Amygdala (tissue), 56 donors: Measurements from ENCODE around the gene TOX2.

ENCODE experiments used
- DNase-seq, 56 donors: peaks; one replicate each; lab custom pipeline; 2025; lab: John Stamatoyannopoulos, UW

The TOX2 gene

DNA sequence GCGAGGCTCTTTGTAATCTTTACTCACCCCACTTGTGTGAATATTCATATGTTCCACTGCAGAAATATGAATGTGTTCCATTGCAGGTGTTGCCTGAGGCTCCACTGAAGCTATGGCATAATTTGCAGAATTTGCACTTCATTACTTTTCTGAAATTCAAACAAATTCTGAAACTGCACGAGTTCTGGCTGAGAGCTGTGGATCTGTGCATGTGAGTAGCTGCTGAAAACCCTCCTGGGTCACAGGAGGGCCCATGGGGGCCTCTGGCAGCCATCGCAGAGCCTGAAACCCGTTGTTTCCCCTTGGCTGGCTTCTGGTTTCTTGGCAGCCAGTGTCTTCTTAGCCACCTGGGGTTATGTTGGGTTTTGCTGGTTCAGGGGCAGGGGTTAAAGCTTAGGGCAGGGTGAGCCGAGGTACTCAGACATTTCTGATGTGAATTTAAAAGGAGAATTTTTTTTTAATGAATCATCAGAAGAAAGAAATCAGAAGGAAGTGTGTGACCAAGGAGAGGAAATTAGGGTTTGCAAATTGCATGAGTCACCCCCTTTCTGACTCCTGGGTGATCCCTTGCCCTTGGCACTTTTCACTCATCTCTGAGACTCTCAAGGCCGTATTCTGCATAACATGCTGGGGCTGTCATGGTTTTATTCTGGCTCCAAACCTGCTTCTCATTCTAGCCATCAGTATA, 40.6 kb downstream of the TOX2 start:
- DNase-seq: no peak

DNA sequence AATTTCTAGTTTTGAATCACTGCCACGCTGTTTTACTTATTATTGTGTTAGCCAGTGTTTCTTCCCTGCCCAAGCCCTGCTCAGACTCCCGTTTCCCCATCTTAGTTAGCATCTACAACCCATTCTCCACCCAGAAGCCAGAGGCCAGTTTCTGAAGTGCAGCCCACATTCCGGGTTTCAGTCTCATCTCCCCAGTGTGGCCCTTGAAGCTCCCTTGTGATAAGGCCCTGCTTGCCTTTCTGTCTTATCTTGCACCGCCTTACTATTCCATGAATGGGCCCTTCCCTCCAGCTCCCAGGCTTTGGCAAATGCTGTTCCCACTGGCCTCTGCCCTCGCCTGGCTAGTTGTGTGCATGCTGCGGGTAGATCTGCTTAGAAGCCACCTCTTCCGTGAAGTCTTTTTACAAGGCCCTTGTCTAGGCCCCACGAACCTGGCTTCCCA, 41.1 kb downstream of the TOX2 start:
- no peak for DNase-seq

DNA sequence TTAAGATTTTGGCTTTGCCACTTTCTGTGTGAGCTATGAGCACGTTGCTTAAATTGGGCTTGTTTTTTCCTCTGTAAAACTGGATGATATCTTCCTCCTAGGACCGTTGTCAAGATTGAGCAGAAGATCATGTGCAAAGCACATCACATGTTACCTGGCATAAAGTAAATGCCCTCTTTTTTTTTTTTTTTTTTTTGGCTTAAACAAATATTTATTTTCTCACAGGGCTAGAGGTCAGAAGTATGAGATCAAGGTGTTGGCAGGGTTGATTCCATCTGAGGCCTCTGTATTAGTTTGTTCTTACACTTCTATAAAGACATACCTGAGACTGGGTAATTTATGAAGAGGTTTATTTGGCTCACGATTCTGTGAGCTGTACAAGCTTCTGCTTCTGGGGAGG, 42.7 kb downstream of the TOX2 start:
- no peak for DNase-seq

DNA sequence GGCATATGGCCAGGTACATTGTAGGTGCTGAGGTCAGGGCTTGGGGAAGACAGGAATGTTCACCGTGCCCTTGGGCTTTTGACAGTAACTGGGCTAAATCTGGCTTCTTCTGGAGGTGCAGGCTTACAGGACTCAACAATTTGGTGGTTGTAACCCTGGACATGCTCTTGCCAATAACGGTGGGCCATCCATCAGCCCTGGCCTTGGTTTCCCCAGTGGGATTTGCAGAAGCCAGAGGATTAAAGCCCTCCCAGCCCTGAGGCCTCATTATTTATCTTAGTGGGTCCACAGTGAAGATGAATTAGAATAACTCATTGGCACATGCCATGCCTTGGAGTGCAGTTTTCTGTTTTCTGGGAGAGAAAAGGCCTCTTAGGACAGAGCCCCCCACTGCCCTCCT, 44.0 kb downstream of the TOX2 start:
- DNase-seq: no peak

DNA sequence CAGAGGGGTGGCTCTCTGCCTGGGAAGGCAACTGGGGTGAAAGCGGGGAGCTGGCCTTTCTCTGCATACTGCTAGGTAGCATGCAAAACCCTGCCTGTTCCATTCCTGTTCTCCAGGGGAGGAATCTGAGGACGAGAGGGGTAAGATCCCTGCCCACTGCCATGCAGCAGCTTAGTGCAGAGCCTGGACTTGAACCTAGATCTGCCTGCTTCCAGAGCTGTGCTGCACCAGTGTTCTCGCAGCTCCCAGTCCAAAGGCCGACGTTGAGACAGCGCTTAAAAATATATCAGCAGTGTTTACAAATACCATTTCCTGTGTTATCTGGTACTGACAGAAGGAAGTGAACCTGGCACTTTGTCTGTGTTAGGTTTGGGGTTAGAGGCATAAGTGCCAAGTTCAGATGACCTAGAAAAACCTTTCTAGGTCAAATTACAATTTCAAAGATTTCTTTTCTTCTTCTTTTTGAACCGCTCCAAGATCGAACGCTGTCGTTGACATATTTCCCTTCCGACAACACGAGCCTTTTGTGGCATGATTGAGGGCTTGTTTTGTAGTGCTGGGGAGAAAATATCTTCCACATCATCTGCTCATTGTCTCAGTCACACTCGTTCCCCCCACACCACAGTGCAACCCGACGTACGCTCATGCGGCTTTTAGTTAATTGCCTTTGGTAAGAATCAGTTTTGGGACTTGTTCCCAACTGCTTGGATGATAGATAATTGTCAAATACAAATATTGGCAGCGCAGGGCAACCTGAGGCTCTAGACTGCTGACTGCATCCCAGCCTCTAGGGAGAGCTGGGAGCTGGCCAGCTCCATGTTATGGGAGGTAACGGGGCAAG, 44.6 kb downstream of the TOX2 start:
- peak in 2 of 56 donors; percentile 13 to 30 for DNase-seq

DNA sequence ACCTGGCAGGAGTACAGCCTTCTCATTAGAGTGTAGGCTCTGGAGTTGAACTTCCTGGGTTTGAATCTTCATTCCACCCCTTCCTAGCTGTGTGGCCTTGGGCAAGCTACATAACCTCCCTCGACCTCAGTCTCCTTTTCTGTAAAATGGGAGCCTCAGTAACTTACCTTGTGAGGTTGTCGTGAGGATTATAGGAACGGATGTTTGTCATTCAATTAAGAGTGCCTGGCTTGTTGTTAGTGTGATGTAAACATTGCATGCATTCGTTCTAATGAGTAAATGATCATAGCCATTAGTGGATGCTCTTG, 45.2 kb downstream of the TOX2 start:
- DNase-seq: no peak

DNA sequence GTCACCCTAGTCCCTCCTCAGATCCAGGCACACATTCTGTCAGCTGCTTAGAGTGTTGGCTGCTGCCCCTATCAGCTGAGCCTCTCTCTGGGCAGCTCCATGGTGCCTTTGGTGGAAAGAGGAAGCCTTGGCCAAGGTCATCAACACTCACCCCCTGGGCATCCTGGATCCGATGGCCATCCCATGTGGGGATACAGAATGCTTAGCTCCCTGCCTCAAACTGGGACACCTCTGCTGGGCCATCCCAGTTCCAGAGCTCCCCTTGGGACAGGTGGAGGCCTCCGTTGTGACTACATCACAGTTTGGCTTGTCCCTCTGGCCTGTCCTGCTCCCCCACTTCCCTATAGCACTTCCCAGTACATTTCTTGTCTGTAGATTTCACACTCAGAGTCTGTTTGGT, 45.6 kb downstream of the TOX2 start:
- no peak for DNase-seq

DNA sequence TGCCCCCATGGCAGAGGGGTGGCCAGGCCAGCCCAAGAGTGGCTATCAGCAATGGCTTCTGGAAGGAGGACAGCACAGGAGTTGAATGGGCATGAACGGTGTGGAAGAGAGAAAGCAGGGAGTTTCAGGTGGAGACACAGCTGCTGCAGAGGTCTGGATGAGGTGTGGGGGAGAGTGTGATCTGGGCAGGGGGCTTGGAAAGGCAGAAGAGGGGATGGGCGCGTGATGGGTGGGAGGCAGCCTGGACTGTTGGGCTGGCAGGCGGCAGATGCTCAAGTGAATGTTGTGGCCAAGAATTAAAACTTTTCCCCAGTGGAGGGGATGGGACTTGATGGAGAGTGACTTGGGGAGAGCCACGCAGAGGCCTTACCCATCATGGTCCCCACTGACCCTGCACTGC, 46.5 kb downstream of the TOX2 start:
- DNase-seq: no peak

DNA sequence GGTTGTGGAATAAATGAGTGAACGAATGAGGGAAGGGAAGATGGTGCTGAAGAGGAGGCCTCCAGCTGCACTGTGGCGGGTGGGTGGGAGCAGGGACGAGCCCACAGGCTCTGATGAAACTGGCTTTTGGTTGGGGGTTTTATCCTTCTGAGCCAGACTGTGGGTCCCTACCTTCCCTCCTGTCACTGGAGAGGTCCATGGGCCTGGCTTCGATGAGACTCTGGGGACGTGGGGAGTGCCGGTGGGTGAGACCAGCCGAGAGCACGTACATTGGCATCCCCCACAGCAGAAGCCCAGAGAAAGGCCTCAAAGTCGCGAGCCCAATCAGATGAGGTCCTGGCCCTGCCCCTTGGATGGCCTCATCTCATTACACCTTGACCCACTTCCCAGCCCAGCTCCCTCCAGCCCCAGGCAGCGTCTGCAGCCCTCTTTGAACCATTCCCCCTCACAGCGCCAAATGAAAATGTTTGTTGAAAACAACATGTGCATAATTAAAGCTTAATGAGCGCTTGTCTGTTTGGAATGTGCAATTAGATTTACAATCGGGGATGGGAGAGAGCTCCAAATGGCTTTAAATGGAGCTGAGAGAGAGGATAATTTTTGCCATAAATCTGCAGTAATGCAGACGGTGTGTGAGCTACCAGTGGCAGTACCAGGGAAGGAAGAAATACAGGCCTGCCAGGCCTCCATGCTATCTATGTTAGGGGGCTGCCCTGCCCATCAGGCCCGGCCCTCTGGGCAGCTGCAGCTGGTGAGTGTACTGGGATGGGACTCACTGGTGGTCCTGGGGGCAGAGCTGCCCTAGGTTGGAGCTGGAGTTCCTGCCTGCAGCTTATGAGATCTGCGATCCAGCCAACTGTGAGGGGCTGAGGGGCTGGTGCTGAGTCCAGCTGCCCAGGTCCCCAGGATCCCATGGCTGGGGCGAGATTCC, 47.2 kb downstream of the TOX2 start:
- DNase-seq: no peak

DNA sequence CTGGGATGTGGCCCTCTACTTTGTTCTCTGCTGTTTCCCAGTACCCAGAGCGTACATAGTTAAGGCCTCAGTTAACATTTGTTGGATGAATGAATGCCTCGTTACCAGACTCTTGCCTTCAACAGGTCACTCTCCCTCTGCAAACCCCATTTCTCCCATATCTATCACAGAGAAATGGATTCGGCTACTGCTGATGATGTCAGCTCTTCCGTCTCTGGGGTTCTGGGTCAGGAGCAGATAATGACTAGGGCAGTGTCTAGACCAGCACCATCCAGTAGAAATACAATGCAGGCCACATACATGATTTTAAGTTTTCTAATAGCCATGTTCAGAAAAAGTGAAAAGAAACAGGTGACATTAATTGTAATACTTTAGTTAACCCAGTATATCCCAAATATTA, 47.9 kb downstream of the TOX2 start:
- no peak for DNase-seq

DNA sequence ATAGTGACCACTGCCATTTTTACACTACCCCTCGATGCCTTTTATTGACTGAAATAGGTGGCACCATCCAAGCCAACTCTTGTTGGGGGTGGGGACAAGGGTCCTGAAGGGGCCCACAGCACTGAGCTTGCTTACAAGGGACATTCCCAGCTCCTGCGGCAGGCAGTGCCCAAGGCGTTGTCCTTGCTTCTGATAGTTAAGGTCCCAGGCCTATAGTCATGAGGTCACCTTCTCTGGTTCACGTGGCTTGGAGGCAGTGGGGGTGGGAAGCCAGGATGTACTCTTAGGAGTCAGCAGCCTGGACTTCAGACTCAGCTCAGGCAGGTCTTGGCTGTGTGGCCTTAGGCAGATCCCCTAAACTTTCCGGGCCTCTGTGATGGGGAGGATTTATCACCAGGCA, 48.6 kb downstream of the TOX2 start:
- DNase-seq: no peak

DNA sequence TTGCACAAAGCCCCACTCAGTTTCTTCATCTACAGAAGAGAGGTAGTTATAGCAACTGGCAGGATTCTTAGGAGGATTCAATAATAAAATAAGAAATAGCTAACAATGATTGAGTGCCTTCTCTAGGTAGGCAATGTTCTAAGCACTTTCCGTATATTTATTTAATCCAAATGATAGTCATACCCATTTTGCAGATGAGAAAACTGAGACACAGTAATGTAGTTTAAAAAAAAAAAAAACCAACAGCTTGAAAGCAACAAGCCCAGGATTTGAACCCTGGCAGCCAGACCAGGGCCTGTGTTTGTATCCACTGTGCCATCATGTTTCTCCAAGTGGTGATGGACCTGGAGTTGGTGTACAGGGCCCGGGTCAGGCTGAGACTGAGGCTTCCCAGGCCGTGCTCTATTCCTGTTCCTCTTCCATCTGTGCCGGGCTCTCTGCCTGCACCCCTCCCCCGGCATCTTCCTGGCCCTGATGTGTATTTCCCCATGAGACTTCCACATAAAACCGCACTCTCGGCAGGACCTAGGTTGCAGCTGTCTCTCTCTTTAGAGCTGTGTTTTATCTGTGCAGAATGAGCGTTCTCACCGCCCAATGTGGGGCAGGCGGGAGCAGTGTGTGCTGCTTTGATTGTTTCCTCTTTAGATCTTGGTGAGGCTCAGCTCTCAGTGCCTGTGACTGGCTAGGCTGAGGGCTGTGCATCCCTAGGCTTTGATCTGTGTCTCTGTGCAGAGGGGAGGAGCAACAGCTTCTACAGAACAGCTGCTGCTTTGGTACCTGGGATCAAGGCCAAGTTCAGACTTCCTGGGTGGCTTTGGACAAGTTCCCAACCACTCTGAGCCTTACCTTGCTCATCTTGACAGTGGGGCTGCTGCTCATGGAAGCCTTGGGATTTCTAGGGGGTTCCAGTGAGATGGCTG, 49.5 kb downstream of the TOX2 start:
- DNase-seq: peak in 3 of 56 donors; percentile 12 to 35 (median 15)

DNA sequence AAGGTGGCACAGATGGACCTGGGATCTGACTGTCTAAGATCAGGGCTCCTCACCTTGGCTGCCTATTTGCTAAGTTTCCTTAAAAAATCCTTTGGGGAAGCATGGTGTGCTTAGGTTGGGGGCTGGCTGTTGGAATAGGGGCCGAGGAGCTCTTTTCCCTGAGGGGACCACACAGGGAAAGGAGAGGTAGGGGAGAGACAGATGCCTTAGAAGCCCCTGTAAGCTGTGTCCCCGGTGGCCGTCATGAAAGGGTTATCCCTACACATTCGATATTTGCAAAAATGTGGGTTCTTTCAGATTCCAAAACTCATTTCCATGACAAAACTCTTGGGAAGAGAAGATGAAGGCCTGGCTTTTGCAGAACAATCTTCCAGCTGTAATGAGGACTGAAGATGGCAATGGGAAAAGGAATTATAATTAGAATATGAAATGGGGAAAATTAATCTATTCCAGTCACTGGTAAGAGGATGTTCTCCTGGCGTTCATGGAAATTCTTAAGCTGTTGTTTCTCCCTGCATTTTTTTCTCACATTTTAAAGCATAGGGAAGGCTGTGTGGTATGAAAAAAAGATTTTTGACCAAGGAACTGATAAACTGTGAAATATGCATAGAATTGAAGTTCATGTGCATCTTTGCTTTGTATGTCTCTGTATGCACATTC, 53.8 kb downstream of the TOX2 start:
- DNase-seq: no peak

DNA sequence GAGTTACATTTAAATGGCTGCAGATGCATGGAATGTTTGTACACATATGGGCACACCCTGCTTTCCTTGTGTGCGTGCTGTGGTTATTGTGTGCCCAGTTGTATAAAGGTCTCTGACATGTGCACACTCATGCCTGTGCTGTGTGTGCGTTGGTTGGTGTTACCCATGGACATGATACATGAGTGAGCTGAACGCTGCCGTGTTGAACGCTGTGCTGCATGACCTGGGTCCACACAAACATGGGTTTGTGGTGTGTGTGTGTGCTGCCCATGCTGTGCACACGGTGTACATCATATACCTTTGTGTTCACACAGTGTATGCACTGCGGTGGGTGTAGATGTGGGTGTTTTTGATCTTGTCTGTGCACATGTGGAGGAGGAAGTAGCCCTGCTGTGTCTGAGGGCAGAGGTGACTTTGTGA, 54.4 kb downstream of the TOX2 start:
- DNase-seq: no peak

DNA sequence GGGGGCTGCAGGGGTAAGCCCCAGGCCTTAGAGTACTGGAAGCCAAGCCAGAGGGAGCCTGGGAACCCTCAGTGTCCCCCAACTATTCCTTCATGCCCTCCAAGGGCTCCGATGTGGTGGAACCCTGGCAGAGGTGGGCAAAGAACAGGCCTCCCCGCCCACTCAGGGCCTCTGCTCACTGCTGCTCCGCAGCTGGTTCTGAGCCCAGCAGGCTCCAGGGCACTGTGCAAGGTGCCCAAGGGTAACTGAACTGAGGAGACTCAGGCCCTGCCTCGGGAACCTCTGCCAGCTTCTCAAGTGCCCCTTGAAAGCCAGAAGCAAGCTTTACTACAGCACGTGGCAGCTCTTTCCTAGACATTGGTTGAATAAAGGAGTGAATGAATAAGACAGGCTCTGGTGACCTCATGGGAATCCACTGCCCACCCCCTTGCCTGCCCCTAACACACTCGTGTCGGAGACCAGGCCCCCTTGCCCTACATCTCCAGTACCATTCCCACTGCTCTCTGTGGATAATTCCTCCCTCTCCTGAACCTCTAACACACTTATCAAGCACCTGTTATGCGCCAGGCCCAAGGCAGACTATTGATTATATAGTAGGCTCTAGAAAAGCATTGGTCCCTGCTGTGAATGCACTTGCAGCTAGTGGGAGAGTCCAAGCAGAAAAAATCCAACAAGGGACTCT, 55.0 kb downstream of the TOX2 start:
- DNase-seq: no peak

DNA sequence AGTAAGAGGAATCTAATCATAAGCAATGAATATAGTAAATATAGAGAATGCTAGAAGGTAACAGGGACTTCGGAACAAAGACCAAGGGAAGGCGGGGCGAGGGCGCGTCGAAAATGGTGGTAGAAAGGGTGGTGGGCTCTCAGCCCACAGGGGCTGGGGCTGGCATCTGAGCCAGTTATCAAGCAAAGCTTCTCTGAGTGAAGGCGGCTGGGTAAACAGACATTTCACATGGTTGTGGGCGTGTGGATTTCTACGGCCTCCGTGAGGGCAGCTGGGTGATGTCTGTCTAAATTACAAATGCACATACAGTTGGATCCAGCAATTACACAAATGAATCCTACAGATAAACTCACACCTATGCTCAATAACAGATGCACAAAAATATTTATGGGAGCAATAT, 56.6 kb downstream of the TOX2 start:
- no peak for DNase-seq

DNA sequence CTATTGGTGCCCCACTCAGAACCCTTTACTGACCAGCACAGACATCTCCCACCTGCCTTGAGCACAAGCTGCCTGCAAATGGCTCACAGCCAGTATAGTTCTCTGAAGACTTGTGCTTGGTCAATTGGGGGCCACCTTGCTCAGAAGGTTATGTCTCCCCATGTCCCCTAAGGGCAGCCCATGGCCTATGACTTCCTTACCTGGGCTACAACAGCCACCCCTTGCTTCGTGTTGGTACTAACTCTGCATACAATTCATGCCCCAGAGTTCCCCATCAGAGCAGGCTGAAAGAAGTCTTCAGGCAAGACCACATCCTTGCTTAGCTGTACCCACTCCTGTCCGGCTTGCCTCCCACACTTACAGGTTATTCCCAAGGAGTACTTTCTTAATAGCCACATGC, 57.4 kb downstream of the TOX2 start:
- no peak for DNase-seq

DNA sequence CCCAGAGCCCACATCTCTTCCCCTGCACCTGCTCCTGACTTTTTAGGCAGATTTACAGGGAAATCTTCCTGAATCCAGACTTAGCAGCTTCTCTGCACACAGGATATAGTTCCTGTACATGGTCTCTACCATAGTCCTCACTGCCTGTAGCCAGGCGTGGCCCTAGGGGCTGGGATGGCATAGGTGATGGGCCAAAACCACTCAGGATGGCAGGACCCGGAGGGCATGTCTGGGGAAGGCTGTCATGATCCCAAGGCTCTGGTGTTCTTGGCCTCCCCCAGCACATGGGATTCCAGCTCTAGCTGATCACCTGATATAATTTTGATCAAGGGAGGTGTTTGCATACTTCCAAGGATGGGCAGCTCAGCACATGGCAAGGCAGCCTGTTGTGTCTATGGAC, 58.0 kb downstream of the TOX2 start:
- no peak for DNase-seq

DNA sequence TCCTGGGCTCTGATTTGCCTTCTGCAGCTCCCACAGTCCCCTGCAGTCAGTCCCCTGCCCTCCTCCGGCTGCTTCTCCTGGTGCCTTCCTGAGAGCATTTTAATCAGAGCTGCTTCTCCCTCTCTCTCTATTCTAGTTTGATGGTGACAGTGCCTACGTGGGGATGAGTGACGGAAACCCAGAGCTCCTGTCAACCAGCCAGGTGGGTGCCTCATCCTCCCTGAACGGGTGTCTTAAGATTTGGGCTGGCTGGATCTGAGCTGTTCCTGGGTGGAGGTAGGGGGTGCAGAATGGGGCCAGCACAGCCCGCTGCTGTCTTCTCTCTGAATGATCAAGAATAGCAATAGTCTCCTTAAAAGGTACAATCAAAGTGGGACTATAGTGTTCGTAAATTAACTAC, 58.6 kb downstream of the TOX2 start:
- DNase-seq: no peak
